HepG2 (cell line): Measurements from ENCODE around the gene NEAT1. TPM values are rescaled to one million over a fixed set of nuclear protein-coding genes. Genes with fewer than 3 reads are reported as not detected.
A peak's percentile ranks its signal among the peaks of the same experiment; 100 is the strongest.

ENCODE experiments used
- AHDC1 ChIP-seq: sonication (generic); formaldehyde crosslinking; IDR thresholded peaks from 2 replicates; pipeline ENCODE4 v1.5.1; 2020; ENCODE audit warnings: mild to moderate bottlenecking, missing genetic modification reagents, borderline replicate concordance
- KLF11 ChIP-seq: IDR thresholded peaks from 2 replicates; pipeline ENCODE4 v1.6.1; 2016; ENCODE audit warnings: missing compliant biosample characterization
- NAIF1 ChIP-seq: sonication (generic); formaldehyde crosslinking; IDR thresholded peaks from 2 replicates; pipeline ENCODE4 v1.5.0; 2020; ENCODE audit warnings: mild to moderate bottlenecking, missing genetic modification reagents, borderline replicate concordance
- PLSCR1 ChIP-seq: sonication (generic); formaldehyde crosslinking; IDR thresholded peaks from 2 replicates; pipeline ENCODE4 v1.5.0; 2020; ENCODE audit warnings: missing genetic modification reagents, mild to moderate bottlenecking, borderline replicate concordance
- RFX1 ChIP-seq: fragments of 450-650 bp; IDR thresholded peaks from 2 replicates; pipeline ENCODE4 v1.6.1; 2017
- RNF219 ChIP-seq: sonication (generic); formaldehyde crosslinking; IDR thresholded peaks from 2 replicates; pipeline ENCODE4 v1.5.0; 2020; ENCODE audit warnings: mild to moderate bottlenecking, missing genetic modification reagents
- SMAD3 ChIP-seq: sonication (generic); formaldehyde crosslinking; IDR thresholded peaks from 2 replicates; pipeline ENCODE4 v1.4.0; 2020; ENCODE audit warnings: missing genetic modification reagents
- XRCC5 ChIP-seq: fragments of 200-400 bp; formaldehyde crosslinking; optimal IDR thresholded peaks from 2 replicates; pipeline ENCODE3; 2017; ENCODE audit warnings: mild to moderate bottlenecking, low read length
- ZFP1 ChIP-seq: IDR thresholded peaks from 2 replicates; pipeline ENCODE4 v1.6.1; 2016
- ZNF101 ChIP-seq: sonication (generic); formaldehyde crosslinking; IDR thresholded peaks from 2 replicates; pipeline ENCODE4 v1.4.0; 2020; ENCODE audit warnings: mild to moderate bottlenecking, low read depth, missing genetic modification reagents, borderline replicate concordance
- ZNF615 ChIP-seq: sonication (generic); formaldehyde crosslinking; IDR thresholded peaks from 2 replicates; pipeline ENCODE4 v1.5.0; 2020; ENCODE audit warnings: mild to moderate bottlenecking, missing genetic modification reagents, borderline replicate concordance
- polyA plus RNA-seq, 8 experiments: library from polyadenylated mRNA; depleted of rRNA in 3 of 8; stranded (reverse) in 7 of 8; unstranded in 1 of 8; fragments of >200 nt; fragmentation: Illumina TruSeq in 4 of 8; extraction: Trizol in 4 of 8; gene quantifications; 2 replicates each; pipeline versions ENCODE4 v1.2.1 to v1.2.3, GENCODE V29; 2011 to 2016; ENCODE audit warnings: low read depth in 4 of 8, missing spikeins in 1 of 8, mixed read lengths in 1 of 8; ENCODE audit not compliant: insufficient read depth in 1 of 8
- total RNA-seq, 5 experiments: library from RNA; depleted of rRNA; stranded (reverse); fragments of >200 nt; fragmentation: Illumina TruSeq; extraction: Trizol; gene quantifications; 2 replicates each; pipeline ENCODE4 v1.2.3, GENCODE V29; 2016; ENCODE audit warnings: low read depth in 1 of 5

Gene NEAT1
- total and polyA plus RNA-seq, 2 of the 13 experiments (the other 11 are each of a cell fraction or from before 2014, with no cell fraction given), result 20.5 to 41.2 TPM

DNA sequence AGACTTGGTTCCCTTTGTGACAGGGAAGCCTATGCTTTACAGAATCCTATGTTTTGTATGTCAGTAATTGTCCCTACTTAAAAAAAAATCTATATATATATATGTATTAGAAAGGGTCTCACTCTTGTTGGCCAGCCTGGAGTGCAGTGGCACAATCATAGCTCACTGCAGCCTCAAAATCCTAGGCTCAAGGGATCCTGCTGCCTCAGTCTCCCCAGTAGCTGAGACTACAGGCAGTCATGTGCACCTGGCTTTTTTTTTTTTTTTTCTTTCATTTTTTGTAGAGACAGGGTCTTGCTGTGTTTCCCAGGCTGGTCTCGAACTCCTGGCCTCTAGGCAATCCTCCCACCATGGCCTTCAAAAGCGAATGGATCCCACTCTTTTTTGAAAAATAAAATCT is 2.1 kb upstream of the NEAT1 start (continued):
- TF ChIP-seq AHDC1 (CRISPR knock-in tag), result 0 out of 2 replicates have a peak, but pooled peaks have one; percentile 7
- no peak for TF ChIP-seq ZNF101 (CRISPR knock-in tag)
- TF ChIP-seq PLSCR1 (CRISPR knock-in tag), result no peak
- no peak for TF ChIP-seq XRCC5
- no peak for TF ChIP-seq ZFP1 (CRISPR knock-in tag)
- 0 out of 2 replicates have a peak, but pooled peaks have one; percentile 7 for TF ChIP-seq SMAD3
- 0 out of 2 replicates have a peak, but pooled peaks have one; percentile 64 for TF ChIP-seq RNF219
- TF ChIP-seq RFX1, result no peak
- TF ChIP-seq KLF11 (CRISPR knock-in tag), result no peak
- peak; percentile 37; the same call in 1 of the 2 replicates for TF ChIP-seq NAIF1 (CRISPR knock-in tag)
- peak; percentile 49; the same call in 1 of the 2 replicates for TF ChIP-seq ZNF615
